Activated T-cell treated with anti-CD3 and anti-CD28 coated beads, Interleukin-2, amount 50 U/mL, for 24 hours (primary cell): Measurements from ENCODE around the gene H2AZ2.

Experiments used
- DNase-seq: peaks from one replicate; pipeline ENCODE4 v3.0.0-alpha.2; 2020
- H3K27ac Mint-ChIP-seq: 2 replicates; pipeline ENCODE4 v1.8.0; 2020; ENCODE audit warnings: mild to moderate bottlenecking, mixed read lengths
- H3K27me3 Mint-ChIP-seq: 2 replicates; pipeline ENCODE4 v1.8.0; 2020; ENCODE audit warnings: mixed read lengths
- H3K36me3 Mint-ChIP-seq: 2 replicates; pipeline ENCODE4 v1.8.0; 2020; ENCODE audit warnings: low read depth, mixed read lengths
- H3K4me1 Mint-ChIP-seq: 2 replicates; pipeline ENCODE4 v1.8.0; 2020; ENCODE audit warnings: low read depth, mixed read lengths
- H3K4me3 Mint-ChIP-seq: 2 replicates; pipeline ENCODE4 v1.8.0; 2020; ENCODE audit warnings: mild to moderate bottlenecking, moderate library complexity, mixed read lengths
- H3K9me3 Mint-ChIP-seq: 2 replicates; pipeline ENCODE4 v1.8.0; 2020; ENCODE audit warnings: mixed read lengths

The H2AZ2 gene

DNA sequence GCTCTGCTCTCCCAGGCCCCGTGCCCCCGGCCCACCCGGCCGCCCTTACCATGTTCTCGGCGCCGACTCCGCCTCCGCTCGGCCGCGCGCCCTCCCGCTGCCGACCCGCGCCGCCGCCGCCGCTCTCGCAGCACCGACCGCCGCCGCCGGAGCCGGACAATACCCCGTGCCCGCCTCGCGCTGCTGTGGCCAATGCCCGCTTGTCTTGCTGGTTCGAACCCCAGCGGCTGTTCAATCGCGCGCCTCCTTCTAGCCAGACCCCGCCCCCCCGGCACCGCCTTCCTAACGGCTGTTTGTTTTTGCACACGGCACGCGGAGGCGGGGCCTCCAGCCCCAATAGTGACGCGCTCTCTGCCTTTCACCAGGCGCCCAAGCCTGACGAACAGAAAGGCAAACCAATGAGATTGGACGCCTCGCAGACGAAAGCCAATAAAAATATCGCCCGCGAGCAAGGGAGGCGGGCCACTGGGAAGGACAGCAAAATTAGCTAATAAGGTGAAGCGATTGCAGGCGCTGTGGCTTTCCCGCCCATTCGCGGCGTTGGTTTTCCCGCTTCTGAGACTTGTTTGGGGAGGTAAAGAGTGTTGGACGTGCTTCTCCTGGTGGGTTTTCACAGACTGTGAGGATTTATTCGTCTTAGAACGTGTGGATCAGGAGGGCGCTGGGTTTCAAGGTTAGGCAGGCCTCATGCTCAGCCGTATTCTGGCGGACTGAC, at the start of gene H2AZ2:
H2AZ2 (minus strand) TSS at position 168 of the 715 bp plus-strand sequence; CDS start at position 52, 116 bp downstream.
- H3K36me3 Mint-ChIP-seq = peaks cover 44% of the 10 kb centered on the region
- peak within 1 kb of the TSS; percentile 99 for H3K27ac Mint-ChIP-seq
- DNase-seq = peak; percentile 100
- no peaks in the 10 kb centered on the region for H3K9me3 Mint-ChIP-seq
- H3K4me3 Mint-ChIP-seq = peak within 1 kb of the TSS; percentile 96
- H3K27me3 Mint-ChIP-seq = no peaks in the 10 kb centered on the region
- peaks cover 44% of the 10 kb centered on the region for H3K4me1 Mint-ChIP-seq

GRCh38 chr7:44897309-44897708, 49.4 kb upstream of the H2AZ2 start:
- no peak for DNase-seq
- H3K4me1 Mint-ChIP-seq = peaks cover 16% of the 10 kb centered on the region
- H3K27ac Mint-ChIP-seq = no peak overlapping the region
- H3K4me3 Mint-ChIP-seq = no peak overlapping the region
- H3K27me3 Mint-ChIP-seq = no peaks in the 10 kb centered on the region
- H3K36me3 Mint-ChIP-seq = no peaks in the 10 kb centered on the region
- no peaks in the 10 kb centered on the region for H3K9me3 Mint-ChIP-seq

DNA sequence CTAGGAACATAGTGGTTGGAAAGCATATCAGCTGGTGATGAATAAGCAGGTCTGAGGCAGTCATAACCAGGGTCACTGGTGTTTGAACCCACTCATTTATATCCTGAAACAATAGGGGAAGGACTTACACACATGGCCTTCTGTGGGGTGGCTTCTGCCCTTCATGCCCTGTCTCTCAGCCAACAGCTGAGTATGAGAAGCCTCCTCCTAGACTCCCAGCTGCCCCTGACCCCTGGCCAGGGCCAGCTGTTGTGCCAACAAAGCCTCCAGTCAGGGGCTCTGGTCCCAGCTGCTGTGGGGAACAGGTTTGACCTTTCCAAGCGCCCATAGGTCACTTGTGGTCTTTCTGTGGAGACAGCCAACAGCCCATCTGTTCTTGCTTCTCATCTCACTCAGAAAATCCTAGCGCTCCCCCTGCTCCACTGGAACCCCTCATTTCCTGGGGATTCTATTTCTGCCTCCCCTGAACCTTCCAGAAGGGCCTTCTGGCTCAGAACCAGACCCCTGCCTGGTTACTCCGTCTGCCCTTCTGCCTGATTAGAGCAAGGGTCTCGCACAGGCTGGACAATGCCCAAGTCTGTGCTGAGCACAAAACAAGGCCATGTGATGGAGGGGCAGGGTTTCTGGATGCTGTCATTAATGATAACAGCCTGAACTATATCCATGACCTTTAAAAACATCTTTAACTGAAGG, 47.1 kb upstream of the H2AZ2 start:
- no peaks in the 10 kb centered on the region for H3K27me3 Mint-ChIP-seq
- no peak for DNase-seq
- peaks cover 34% of the 10 kb centered on the region for H3K4me1 Mint-ChIP-seq
- H3K27ac Mint-ChIP-seq = peak overlapping the region; percentile 35
- no peaks in the 10 kb centered on the region for H3K9me3 Mint-ChIP-seq
- no peaks in the 10 kb centered on the region for H3K36me3 Mint-ChIP-seq
- no peak overlapping the region for H3K4me3 Mint-ChIP-seq

- Mint-ChIP-seq H3K36me3 (no peaks in the 10 kb centered on the region), H3K4me3 (no peak overlapping the region), H3K9me3 (no peaks in the 10 kb centered on the region), H3K27ac (no peak overlapping the region), H3K27me3 (no peaks in the 10 kb centered on the region), H3K4me1 (peaks cover 34% of the 10 kb centered on the region)
- DNase-seq = no peak
These were observed 45.9 kb upstream of the H2AZ2 start for GRCh38 chr7:44893710-44894234.

GRCh38 chr7:44891791-44892190, 43.9 kb upstream of the H2AZ2 start:
- no peak for DNase-seq
- no peaks in the 10 kb centered on the region for H3K9me3 Mint-ChIP-seq
- H3K36me3 Mint-ChIP-seq = no peaks in the 10 kb centered on the region
- H3K27ac Mint-ChIP-seq = peak overlapping the region; percentile 95
- no peak overlapping the region for H3K4me3 Mint-ChIP-seq
- H3K4me1 Mint-ChIP-seq = peaks cover 32% of the 10 kb centered on the region
- H3K27me3 Mint-ChIP-seq = no peaks in the 10 kb centered on the region

DNA sequence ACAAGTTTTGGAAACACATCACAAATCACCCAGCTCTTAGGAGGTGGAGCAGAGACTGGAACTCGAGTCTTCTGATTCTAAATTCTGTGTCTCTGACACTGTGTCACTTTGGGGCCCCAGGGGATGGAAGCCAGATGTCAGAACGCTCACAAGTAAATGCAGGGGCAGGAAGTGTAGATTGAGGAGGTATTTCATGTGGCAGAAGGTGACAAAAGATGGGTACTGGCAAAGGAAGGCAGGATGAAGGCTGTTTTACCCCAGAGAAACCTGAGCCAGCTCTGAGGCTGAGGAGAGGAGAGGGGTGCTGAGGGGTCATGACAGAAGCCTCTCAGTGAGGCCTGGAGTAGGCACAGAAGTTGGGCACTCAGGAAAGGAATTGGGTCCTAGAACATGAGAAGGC, 43.5 kb upstream of the H2AZ2 start:
- peak; percentile 58 for DNase-seq
- Mint-ChIP-seq H3K4me1 (peaks cover 34% of the 10 kb centered on the region), H3K27me3 (no peaks in the 10 kb centered on the region), H3K4me3 (no peak overlapping the region), H3K9me3 (no peaks in the 10 kb centered on the region), H3K27ac (peak overlapping the region; percentile 95), H3K36me3 (no peaks in the 10 kb centered on the region)

DNA sequence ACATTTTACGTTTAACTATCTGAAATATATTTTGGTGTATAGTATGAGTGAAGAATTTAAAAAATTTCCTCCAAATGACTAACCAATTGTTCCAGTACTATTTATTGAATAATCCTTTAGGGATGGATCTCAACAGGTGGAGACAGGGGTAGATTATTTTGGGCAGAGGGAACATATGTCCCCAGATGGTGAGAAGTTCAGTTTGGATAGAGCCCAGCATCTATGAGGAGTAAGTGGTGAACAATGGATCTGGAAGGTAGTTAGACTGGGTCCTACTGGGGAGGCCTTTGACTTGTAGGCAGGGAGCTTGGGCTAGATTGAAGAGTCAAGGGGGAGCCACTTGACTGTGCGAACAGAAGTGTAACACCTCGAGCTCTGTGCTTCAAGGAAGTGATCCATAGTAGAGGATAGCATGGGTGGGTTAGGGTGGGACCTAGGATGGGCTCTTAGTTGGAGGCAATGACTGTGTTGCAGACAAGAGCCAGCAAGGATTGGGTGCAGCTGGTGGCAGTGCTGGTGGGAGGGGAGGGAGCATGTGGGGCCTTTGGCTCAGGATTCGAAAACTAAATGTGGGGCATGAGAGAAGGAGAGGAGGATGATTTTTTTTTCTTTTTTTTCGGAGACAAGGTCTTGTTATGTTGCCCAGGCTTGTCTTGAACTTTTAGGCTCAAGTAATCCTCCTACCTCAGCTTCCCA, 41.3 kb upstream of the H2AZ2 start:
- DNase-seq = no peak
- Mint-ChIP-seq H3K4me3 (no peak overlapping the region), H3K4me1 (peaks cover 39% of the 10 kb centered on the region), H3K36me3 (peaks cover 10% of the 10 kb centered on the region), H3K9me3 (peaks cover 3% of the 10 kb centered on the region), H3K27ac (peak overlapping the region; percentile 10), H3K27me3 (no peaks in the 10 kb centered on the region)

- peaks cover 5% of the 10 kb centered on the region for H3K9me3 Mint-ChIP-seq
- H3K36me3 Mint-ChIP-seq = peaks cover 30% of the 10 kb centered on the region
- no peak for DNase-seq
- H3K27me3 Mint-ChIP-seq = no peaks in the 10 kb centered on the region
- H3K4me3 Mint-ChIP-seq = no peak overlapping the region
- H3K4me1 Mint-ChIP-seq = peaks cover 55% of the 10 kb centered on the region
- peak overlapping the region; percentile 1 for H3K27ac Mint-ChIP-seq
These were observed 39.4 kb upstream of the H2AZ2 start for GRCh38 chr7:44887293-44887692.

DNA sequence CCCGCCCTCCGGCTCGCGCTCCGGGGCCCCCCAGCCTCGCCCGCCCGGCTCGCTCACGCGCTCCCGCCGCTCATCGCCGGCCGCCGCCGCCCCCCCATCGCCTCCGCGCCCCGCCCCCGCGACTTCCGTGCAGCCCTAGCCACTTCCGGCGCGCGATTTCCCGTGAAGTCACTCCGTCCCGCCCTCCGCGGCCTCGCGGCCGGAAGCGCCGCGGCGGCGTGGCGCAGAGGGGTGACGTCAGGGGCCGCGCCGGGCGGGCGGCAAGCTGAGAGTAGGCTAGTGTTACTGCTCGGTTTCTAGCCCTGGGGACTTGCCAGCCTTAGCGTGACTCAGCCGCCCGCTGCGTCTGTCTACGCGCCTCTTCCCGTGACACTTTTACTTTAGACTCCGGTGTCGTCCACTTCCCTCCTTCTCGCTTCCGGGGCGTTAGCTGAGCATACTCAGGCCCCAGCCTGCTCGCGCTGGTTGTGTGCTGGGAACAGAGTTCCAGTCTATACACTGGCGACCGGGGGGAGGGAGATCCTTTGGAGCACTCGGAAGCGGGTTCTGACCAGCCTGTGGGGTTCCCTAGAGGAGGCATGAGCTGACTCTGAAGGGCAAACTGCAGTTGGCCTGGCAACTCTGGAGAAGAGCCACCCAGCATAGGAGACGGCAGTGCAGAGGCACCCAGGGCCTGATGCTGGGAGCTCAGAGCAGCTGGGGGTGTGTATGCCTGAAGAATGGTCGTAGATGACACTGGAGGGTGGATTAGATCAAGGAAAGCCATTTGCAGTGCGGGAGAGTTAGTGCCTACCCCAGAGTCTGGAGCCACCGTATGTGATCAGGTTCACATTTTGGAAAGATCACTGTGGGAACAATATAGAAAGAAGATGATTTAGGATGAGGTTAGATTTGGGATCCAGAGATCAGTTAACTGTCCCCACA, 37.8 kb upstream of the H2AZ2 start, which contains the start of gene PURB:
PURB (minus strand) TSS at position 137 of the 924 bp plus-strand sequence. CDS start 182 bp downstream, outside the sequence.
- DNase-seq = peak; percentile 97
- H3K27me3 Mint-ChIP-seq = no peaks in the 10 kb centered on the region
- peak within 1 kb of the TSS; percentile 91 for H3K4me3 Mint-ChIP-seq
- peaks cover 55% of the 10 kb centered on the region for H3K4me1 Mint-ChIP-seq
- peaks cover 46% of the 10 kb centered on the region for H3K36me3 Mint-ChIP-seq
- peak within 1 kb of the TSS; percentile 98 for H3K27ac Mint-ChIP-seq
- H3K9me3 Mint-ChIP-seq = peaks cover 5% of the 10 kb centered on the region

- Mint-ChIP-seq H3K4me1 (peaks cover 62% of the 10 kb centered on the region), H3K4me3 (peak overlapping the region; percentile 87), H3K36me3 (peaks cover 55% of the 10 kb centered on the region), H3K27me3 (no peaks in the 10 kb centered on the region), H3K9me3 (peaks cover 5% of the 10 kb centered on the region), H3K27ac (peak overlapping the region; percentile 92)
- peak; percentile 67 for DNase-seq
These were observed 36.9 kb upstream of the H2AZ2 start for GRCh38 chr7:44884621-44885393.

GRCh38 chr7:44883961-44884620, 36.2 kb upstream of the H2AZ2 start:
- Mint-ChIP-seq H3K9me3 (peaks cover 5% of the 10 kb centered on the region), H3K4me1 (peaks cover 65% of the 10 kb centered on the region), H3K27ac (peak overlapping the region; percentile 92), H3K27me3 (no peaks in the 10 kb centered on the region), H3K36me3 (peaks cover 59% of the 10 kb centered on the region), H3K4me3 (peak overlapping the region; percentile 87)
- DNase-seq = no peak

GRCh38 chr7:44882899-44883298, 35.0 kb upstream of the H2AZ2 start:
- peak overlapping the region; percentile 87 for H3K4me3 Mint-ChIP-seq

DNA sequence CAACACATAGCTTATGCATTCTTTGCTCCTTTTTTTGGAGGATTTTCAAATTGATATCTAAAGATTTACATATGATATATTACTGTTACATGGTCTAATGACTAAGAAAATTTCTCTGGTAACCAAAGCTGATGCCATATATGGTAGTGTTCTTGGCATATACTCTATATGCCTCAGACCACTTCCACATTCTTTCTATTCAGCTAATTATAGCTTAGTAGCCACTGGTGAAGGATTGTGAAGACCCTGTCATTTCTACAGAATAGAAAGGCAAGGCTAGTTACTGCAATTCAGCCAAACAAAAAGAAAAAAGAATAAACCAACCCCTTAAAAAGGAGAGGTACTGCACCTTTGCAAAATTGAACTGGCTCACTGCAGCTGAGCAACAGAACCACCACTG, 33.7 kb upstream of the H2AZ2 start:
- H3K27ac Mint-ChIP-seq = no peak overlapping the region

More at GRCh38 chr7:44882899-44883298, 35.0 kb upstream of the H2AZ2 start:
- peak overlapping the region; percentile 92 for H3K27ac Mint-ChIP-seq
- DNase-seq = no peak
- no peaks in the 10 kb centered on the region for H3K27me3 Mint-ChIP-seq
- peaks cover 69% of the 10 kb centered on the region for H3K36me3 Mint-ChIP-seq
- H3K9me3 Mint-ChIP-seq = peaks cover 5% of the 10 kb centered on the region
- H3K4me1 Mint-ChIP-seq = peaks cover 67% of the 10 kb centered on the region

More for the DNA sequence above, 33.7 kb upstream of the H2AZ2 start:
- H3K4me3 Mint-ChIP-seq = peak overlapping the region; percentile 87
- no peak for DNase-seq
- H3K9me3 Mint-ChIP-seq = peaks cover 5% of the 10 kb centered on the region
- peaks cover 61% of the 10 kb centered on the region for H3K4me1 Mint-ChIP-seq
- peaks cover 81% of the 10 kb centered on the region for H3K36me3 Mint-ChIP-seq
- no peaks in the 10 kb centered on the region for H3K27me3 Mint-ChIP-seq
